GM19467 (cell line): ENCODE results near the gene MRGPRF.

ENCODE experiments used
- ATAC-seq: cut with Tn5 transposase; IDR thresholded peaks from one replicate; pipeline ENCODE4 v1.9.1; 2021; ENCODE audit warnings: mild to moderate bottlenecking, moderate library complexity; ENCODE audit not compliant: unreplicated experiment

The MRGPRF gene

DNA sequence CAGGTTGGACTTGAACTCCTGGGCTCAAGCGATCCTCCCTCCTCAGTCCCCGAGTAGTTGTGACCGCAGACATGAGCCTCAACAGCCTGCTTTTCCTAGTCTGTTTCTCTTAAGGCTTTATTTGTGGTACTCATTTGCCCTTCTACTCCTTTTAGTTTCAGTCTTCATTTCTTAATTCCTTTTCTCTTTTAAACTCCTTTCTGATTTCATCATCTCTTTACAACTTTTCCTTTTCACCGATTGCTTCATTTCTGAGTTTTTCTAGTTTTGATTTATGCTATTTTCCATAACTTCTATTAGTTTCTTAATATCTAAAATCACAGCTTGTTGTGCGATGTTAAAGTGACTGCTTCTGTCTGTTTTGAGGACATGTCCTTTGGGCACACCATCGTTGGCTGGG is 17.3 kb upstream of the MRGPRF start:
- ATAC-seq, result no peak

DNA sequence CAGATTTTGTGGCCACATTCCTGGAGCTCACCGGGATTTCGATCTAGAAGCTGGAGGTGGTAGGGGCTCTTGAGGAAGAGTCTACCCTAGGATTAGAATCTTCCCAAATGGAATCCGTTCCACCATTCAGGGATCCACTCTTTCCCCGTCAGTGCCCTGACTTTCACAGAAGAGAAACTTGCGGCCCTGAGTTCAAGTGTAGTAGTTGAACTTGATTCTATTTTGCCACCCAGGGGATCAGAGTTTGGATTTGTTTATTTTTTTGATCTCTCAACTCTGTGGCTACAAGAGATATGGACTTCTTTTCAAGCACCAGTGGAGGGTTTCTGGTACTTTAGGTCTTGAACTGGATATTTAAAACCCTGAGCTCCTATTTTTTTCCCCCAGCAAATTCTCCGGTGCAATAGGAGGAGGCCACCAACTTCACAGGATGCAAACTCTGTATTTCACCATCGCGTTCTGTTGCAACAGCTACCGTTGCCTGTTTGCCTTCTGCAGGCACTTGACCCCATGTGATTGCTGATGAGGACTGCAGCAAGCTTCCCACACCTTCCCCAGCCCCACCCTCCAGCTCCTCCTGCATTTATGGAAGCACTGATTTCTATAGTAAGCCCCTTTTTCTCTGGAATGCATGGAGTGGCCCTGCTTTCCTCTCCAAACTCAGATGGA is 14.8 kb upstream of the MRGPRF start:
- no peak for ATAC-seq

DNA sequence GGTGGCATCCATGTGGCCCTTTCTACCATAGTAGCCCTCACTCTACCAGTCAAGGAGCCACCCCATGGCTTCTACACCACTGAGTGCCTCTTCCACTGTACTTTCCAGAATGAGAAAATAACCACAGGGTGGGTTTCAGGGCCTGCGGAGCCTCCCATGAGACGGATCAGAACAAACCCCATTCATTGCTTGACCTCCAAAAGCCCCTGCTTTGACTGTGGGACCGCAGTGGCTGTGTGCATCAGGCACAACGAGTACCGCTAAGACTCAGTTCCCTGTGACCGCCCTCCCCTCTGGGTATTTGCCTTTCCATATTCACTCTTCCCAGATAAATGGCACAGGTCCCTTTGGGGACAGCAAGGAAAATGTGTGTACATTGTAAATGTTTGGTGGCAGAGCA is 11.5 kb upstream of the MRGPRF start:
- no peak for ATAC-seq

DNA sequence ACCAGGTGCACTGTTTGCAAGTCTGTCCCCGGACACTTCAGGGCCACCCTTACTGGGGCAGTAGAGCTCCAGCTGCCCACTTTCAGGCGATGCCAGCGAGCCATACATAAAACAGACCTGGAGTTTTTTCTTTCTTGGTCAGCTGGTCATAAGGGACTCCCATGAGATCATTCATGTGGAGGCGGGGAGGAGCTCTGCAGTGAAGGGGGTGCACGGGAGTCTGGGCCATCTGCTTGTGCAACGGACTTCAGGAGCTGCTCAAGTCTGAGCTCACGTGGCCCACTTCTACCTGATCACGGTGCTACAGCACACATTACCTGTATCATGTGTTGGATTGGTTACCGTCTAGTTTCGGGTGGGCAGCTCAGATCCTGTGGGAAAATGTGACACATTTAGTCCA is 9.2 kb upstream of the MRGPRF start:
- ATAC-seq, result no peak

DNA sequence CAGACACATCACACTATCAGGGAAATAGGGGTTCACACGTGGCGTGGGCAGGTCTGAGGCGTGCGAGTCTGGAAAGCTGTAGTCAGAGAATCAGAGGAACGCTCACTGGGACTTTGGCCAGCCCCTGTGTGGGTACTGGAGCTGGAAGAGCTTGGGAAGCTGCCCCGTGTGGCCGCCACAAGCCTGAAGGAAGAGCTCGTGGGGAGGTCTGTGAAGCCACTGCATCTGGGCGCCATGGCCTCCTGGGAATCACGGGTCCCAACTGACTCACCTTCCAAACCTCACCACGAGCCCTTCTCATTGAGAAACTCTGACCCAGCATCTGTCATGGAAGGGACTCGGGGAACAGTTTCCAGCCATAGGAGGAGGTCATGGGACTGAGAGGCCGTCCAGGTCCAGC is 5.9 kb upstream of the MRGPRF start:
- no peak for ATAC-seq

DNA sequence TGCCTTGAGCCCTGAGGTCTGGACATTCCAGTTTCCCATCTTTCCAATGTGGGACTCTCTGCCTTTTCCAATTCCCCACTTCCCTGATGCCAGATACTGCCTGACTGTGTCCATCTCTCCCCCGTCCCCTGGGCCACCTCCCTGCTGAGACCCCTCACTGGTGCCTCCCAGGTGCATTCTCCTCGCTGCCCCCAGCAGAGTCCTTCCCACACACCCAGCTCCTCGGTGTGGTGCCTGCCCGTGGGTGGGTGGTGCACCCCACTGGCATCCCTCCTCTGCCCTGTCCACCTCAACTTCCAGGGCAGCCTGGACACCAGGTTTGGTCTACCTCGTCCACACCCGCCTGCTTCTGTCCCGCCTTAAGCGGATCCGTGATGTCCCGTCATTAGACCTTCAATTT is 4.9 kb upstream of the MRGPRF start:
- no peak for ATAC-seq

DNA sequence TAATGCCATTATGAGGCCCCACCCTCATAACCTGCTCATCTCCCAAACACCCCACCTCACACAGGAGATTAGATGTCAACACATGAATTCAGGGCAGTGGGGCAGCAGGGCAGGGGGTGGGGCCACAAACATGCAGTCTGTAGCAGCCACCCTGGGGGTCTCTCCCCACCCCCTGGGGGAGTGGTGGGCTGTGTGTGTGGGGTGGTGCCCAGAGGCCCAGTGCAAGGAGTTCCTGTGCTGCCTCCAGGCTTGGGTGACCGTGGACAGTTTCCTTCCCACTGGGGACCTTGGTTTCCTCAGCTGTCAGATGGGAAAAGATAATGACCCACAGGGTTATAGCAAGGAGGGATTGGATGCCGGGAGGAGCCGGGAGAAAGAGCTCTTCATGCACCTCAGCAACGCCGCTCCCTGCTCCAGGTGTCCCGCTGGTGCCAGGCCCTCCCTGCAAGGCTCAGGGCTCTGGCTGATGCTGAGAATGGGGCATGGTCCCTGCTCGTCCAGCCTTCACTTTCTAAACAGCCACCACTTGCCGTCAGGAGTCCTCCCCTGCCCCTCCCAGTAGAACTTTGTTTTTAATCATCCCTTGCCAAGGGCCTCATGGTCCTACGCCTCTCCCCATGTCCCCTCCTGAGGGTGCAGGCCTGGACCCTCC is 2.0 kb upstream of the MRGPRF start:
- no peak for ATAC-seq

DNA sequence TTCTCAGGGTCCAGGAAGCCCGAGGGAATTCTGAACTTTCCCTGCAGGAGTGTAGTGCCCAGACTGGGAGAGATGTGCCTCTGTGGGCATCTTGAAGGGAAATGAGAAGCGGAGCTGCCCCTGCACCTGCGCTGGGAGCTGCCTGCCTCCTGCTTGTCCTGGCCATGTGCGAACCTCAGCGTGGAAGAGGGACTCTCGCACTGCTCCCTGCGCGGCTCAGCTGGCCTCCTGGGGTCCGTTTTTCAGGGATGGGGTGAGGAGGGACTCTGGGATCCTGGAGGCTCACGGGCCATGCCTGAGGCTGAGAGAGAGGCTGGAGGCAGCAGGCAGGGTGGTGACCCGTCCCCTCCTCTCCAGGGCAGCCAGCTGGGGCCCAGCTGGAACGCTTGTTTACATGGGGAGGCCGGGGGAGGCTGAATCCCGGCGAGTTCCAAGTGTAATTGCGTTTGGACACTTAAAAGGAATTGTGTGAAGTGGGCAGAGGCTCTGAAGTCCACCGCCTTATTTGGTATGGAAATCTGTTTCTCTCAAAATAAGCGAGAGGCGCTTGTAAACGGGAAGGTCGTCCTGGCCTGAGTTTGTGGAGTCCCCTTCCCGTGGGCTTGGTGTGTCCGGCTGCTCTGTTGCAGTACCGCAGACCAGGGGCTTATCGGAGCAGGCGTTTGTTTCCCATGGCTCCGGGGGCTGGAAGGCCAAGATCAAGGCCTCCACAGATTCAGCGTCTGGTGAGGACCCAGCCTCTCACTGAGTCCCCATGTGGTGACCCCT is 1.2 kb upstream of the MRGPRF start:
- no peak for ATAC-seq

DNA sequence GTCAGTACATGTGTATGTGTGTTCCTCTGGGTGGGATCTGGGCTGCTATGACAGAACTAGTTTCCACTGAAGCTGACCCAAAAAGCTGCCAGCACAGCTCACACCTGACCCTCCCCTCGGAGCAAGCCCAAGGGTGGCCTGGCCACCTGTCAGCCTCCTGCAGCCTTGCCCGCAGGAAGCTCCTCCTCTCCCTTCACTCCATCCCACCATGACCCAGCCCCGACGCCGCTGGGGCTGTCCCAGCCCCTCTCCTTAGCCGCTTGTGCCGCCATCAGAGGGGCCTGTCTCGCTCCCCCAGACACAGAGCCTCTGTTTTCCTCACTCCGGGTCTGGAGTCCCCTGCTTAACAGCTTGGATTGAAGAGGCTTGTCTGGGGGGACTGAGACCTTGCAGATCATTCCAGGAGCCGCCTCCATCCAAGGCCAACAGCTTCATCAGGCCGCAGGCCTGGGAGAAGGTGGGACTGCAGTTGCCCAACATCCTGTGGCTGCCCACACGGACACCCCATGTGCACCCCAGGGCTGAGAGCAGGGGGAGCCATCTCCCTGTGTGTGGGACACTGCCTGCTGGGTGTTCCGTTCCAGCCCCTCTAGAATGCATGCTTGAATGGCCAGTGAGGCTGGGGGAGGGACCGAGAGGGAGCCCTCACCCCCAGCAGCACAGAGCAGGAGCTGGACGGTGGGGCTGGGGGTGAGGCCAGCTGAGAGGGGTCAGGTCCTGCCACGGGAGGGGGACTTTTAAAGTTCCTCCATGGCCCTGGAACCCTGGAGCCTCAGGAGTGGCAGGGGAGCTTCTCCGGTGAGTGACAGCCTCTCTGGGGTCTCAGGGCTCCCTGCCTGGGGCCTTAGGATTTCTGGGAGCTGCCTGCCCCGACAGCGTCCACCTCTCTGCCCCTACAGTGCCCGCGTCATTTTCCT is 696 bp downstream of the MRGPRF start:
- ATAC-seq, result no peak

DNA sequence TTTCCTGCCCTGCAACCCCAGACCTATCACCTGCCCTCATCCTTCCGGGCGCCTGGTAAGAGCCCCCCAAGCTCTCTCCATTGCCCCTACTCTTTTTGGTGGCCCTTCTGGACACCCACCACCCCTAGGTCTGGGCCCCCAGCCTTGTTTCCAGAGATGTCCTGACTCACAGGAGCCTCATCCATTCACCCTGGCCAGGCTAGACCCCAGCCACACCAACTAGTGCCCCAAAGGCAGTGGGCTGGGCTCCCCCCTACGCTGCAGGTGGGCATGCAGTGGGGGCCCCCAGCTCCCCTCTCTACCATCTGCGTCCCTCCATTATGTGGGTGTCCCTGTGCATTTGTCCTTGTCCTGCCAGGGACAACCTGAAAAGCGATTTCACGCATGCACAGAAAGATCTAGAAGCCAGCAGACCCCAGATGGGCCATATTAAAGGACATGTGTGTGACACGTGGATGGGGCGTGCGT is 1.4 kb downstream of the MRGPRF start:
- ATAC-seq, result no peak

DNA sequence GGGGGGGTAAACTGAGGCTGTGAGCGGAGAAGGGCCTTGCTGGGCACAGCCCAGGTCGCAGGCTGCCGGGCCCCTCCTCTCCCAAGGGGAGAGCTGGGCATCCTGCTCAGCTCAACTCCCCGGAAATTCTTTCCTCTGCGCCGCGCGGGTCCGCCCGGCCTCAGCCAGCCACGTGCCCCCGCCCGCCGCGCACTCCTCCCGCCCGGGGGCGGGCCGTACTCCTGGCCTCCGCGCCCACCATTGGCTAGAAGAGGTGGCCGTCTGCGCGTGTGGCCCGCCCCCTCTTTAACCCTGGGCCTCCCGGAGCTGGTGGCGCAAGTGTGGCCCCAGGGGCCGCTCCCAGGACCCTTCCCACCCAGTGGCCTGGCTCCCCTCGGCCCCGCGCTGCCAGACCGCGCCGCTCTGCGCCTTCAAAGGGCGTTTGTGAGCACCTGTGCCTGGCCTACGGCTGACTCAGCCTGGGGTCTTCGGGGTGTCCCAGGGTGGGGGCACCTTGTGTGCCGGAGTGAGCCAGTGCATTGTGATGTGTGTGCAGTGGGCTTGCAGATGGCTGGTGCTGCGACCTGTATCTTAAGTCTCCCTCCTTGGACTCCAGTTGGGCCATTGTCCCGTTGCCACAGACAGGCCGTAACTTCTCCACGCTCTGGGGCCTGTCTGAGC is 2.0 kb downstream of the MRGPRF start:
- ATAC-seq, result no peak

DNA sequence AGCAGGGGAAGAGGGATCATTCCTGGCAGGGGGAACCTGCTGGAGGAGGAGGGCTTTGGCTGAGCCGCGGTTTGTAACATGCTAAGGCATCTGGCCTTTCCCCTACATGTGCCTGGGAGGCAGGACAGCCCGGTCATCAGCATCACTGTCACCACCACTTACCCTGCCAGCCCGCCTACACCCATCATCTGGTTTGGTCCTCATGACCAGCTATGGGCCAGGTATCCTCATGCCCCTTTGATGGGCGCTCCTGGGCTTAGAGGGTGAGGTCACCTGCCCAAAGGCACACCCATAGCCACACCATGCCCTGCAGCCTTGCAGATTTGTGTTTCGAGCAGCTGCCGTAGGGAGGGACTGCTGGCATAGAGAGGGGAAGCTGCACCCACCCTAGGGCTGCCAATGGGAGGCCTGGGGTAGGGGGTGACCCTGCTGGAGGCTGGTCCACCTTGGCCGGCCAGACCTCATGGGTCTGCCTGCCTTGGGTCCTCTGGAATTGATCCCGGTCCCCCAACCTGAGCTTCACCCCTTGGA is 2.6 kb downstream of the MRGPRF start:
- no peak for ATAC-seq

DNA sequence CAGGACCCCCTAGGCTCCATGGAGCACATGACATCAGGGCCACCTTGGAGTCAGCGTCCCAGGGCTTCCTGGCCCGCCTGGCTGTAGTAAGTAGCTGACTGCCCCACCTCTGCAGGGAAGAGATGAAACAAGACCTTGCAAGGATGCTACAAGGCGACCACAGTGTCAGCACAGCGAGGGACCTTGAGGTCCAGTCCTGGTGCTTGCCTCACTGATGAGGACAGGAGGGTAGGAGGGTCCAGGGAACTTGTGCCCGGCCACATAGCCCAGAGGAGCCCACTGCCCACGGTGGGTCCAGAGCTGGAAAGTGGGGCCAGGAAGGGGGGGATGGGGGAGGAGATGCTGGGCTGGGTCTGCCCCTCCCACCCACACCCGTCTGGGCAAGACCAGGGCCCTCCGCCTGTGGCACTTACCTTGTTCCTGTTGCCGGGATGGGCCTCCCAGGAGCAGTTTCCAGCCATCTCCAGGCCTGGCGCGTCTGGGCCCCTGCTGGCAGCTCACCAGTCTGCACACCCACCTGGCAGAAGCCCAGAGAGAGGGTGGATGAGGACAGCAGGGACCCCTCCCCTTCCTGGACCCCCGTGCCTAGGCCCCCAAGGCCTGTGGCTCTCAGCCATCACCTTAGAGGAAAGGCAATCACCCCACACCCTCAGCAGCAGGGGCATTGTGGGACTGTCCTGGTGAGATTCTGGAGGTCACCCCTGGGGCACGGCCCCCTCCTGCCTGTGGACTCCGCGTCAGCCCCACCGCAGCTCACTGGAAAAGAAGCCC is 3.4 kb downstream of the MRGPRF start:
- ATAC-seq, result no peak

DNA sequence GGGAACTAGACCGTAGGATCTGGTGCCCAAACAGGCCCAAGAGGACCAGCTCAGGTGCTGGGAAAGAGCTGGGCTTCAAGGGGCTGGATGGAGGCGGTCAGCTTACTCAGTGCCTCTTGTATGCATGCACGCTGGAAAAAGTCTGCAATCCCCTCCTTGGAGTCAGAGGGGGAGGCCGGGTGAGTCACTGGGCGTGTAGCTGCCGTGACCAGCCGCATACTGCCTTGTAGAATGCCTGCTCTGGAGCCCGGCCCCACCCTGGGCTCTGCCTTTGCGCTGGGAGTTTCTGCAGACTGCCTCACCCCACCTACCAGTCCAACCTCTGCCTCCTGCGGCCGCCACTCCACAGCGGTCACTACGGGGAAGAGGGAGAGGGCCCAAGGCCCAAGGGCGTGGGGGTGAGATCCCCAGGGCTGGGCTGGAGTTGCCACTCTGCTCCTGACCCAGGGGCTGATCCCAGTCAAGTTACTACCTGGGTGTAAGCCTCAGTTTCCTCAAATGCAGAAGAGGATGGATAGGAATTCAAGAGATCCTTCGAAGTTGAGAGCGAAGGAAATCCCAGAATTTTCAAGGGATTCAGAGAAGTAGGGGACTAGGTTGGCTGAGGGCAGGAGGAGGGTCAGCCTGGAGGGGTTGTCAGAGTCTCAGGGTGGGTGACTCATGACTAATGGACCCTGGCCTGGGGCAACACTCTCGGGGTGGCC is 4.2 kb downstream of the MRGPRF start:
- no peak for ATAC-seq

DNA sequence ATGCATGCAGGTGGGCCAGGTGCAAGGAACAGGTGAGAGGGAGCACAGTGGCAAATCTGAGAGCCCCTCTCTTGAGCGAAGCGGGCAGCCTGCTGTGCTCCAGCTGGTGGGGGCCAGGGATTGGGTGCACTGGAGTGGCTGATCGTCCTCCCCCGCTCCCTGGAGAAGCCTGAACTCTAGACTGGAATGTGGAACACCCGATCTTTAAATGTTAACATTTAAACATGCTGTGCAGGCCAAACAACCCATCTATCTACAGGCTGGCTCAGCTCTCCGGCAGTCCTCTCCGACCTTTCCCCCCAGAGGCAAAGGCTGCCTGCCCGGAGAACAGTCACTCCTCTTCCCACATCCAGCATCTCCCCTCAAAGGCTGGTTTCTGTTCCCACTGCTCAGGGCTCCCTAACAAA is 5.1 kb downstream of the MRGPRF start:
- no peak for ATAC-seq

DNA sequence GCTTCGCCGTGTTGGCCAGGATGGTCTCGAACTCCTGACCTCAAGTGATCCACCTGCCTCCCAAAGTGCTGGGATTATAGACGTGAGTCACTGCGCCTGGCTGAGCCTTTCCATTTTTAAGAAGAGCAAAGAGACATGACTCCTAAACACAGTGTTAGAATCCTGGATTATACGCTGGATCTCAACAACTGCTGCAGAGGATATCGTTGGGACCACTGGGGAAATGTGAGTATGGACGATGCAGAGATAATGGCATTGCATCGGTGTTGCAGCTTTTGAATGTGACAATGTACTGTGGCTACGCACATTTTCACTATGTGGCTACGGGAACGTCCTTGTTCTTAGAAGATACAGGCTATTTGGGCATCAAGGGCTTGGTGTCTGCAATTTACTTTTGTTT is 6.2 kb downstream of the MRGPRF start:
- no peak for ATAC-seq

DNA sequence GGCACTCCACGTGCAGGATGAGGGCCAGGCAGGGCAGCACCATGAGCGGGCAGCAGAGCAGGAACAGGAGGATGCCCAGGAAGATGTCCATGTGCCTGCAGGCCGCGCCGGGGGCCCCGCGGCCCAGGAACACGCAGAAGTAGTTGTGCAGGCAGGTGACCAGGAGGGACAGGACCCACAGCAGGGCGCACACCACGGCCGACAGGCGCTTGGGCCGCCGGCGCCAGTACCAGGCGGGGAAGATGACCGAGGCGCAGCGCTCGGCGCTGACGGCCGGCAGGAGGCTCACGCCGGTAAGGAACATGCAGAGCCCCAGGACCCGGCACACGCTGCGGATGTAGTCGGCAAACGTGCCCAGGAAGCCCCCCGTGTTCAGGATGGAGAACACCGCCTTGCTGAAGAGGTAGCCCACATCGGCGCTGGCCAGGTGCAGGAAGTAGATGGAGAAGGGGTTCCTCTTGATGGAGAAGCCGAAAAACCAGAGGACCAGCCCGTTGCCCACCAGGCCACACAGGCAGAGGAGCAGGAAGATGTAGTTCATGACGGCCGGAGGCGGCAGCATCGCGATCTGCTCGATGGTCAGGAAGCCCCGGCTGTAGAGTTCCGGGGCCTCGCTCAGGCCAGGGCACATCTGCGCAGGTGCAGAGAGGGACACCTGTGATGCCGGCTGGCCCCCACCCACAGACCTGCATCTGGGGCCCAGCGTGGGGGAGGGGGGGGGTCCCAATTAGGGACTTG is 7.2 kb downstream of the MRGPRF start:
- no peak for ATAC-seq

DNA sequence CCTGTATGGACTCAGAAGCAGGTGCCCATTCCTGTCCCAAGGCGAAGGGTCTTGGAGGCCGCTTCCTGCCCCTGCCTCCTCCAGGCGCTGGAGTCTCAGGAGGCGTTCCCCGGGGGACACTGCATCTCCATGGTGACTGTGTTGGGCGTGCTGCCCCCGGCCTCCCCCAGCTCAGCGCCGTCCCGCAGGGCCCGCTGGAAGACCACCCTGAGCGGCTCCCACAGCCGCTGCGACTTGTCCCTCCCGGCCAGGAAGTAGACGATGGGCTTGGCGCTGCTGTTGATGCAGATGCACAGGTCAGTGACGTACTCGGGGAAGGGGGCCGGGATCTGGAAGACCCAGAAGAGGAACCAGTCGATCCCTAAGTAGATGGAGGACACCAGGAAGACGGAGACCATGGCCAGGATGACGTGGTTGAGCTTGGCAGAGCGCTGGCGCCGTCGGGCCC is 7.8 kb downstream of the MRGPRF start:
- ATAC-seq, result no peak
